Heart left ventricle (tissue), 13 donors: Measurements from ENCODE around the gene STARD6.

Experiments
- CTCF ChIP-seq, 12 donors: fragments of 200-600 bp; sonication (generic) in 4 of 12; IDR thresholded peaks; one replicate each; pipeline versions ENCODE4 v1.5.0 to v1.8.0; 2018 to 2022; ENCODE audit warnings: antibody characterized with exemption in 12 of 12, mild to moderate bottlenecking in 5 of 12
- POLR2A ChIP-seq, 2 donors: fragments of 450-650 bp; IDR thresholded peaks; one replicate each; pipeline ENCODE4 v1.6.1; 2017; ENCODE audit warnings: antibody characterized with exemption in 2 of 2, mild to moderate bottlenecking in 2 of 2, moderate library complexity in 2 of 2
- donor health status: ischemic (EF 13 %, LVEDD 7.1; RV severe dilation, severe dysfunction).
- donor health status: DM: no; HTN: yes; CAD: no.
- donor health status: DM: no; HTN: no; CAD: no.
- donor health status: ischemic (EF 25% LVEDD 6.9; RV normal size, moderate dysfunction).
- donor health status: ischemic (EF 25% LVEDD 5.7; RV mildly dilated, moderate dysfunction).
- donor health status: ischemic (EF 35%, LVEDD 5.7; RV mildly dilated, moderate dysfunction).
- donor health status: nonischemic (EF 11% LVEDD 7.7; RV severe dilation, severe dysfunction).
- donor health status: DM: yes; HTN: yes; CAD: no.
- donor health status: PGD.
- donor health status: ischemic (EF 29% LVEDD 5.4; RV normal size, mild dysfunction).
- donor health status: nonischemic (EF 23%, LVEDD 6.1; RV moderate dilation, normal function).

GRCh38 chr18:54392543-54393023, 34.9 kb upstream of the STARD6 start:
- TF ChIP-seq POLR2A (IDR thresholded peaks at IDR 0.05) (no peak), CTCF (IDR thresholded peaks at IDR 0.05) (peak; percentile 57 to 85 (median 71))
